SH-SY5Y (cell line): ENCODE measurements around the gene PRELID3B.

Experiments
- GATA2 ChIP-seq: IDR thresholded peaks from 2 replicates; pipeline ENCODE4 v1.6.1; 2011; ENCODE audit warnings: mild to moderate bottlenecking, low read depth, low read length
- GATA3 ChIP-seq: IDR thresholded peaks from 2 replicates; pipeline ENCODE4 v1.6.1; 2011; ENCODE audit warnings: low read depth, mild to moderate bottlenecking, low read length, moderate library complexity

GRCh38 chr20:59051666-59052185, 9.1 kb upstream of the PRELID3B start:
- TF ChIP-seq GATA2 (no peak), GATA3 (no peak)
